ENCODE data around the gene PIGU.

DNA sequence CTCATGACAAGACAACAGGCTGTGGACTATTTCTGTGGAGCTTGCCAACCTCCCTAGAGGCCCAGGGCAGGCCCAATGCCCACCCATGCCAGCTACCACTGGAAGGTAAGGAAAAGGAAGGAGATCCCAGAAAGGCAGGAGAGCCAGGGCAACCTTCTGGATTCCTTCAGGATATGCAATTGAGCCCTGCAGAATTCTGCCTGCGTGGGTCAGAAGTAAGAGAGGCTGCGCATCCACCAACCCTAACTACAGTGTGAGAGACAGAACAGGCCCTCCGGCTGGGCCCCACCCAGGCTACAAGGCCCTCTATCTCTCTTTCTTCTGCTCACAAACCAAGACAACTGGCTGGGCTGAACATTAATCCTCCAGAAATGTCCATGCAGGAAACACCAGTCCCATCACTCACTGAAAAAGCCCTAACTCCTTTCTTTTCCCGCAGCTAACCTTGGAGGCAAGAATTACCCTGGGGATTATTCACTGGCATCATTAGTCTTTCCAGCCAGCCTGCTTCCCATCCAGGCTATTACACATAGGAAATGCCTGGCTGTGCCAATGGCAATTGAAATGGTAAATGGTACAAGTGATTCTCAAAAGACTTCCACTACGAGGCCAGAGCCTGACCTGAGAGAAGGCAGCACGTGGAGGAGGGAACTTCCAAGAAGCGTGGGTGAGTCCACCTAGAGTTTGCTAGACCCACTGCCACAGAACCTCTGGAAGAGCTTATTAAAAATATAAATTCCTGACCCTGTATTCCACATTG is 103.2 kb downstream of the PIGU start:
- no peak for TF ChIP-seq MAX (IDR thresholded peaks at IDR 0.05)
- TF ChIP-seq POLR2A (IDR thresholded peaks at IDR 0.05; ENCODE audit: borderline replicate concordance, extremely low read depth, insufficient read depth, insufficient read length) = no peak
- no peak for TF ChIP-seq RAD21 (IDR thresholded peaks at IDR 0.05; ENCODE audit: low read depth)
- TF ChIP-seq, protein P1, sequence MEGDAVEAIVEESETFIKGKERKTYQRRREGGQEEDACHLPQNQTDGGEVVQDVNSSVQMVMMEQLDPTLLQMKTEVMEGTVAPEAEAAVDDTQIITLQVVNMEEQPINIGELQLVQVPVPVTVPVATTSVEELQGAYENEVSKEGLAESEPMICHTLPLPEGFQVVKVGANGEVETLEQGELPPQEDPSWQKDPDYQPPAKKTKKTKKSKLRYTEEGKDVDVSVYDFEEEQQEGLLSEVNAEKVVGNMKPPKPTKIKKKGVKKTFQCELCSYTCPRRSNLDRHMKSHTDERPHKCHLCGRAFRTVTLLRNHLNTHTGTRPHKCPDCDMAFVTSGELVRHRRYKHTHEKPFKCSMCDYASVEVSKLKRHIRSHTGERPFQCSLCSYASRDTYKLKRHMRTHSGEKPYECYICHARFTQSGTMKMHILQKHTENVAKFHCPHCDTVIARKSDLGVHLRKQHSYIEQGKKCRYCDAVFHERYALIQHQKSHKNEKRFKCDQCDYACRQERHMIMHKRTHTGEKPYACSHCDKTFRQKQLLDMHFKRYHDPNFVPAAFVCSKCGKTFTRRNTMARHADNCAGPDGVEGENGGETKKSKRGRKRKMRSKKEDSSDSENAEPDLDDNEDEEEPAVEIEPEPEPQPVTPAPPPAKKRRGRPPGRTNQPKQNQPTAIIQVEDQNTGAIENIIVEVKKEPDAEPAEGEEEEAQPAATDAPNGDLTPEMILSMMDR (IDR thresholded peaks at IDR 0.05 in 2 of 3, conservative IDR thresholded peaks at IDR 0.05 in 1 of 3; ENCODE audit: borderline replicate concordance in 1 of 3, insufficient read depth in 1 of 3, low read depth in 2 of 3, low read length in 2 of 3) = no peak
- no peak for TF ChIP-seq POLR2AphosphoS5 (IDR thresholded peaks at IDR 0.05; ENCODE audit: low read depth, low read length)
- TF ChIP-seq EZH2 (IDR thresholded peaks at IDR 0.05) = no peak
- TF ChIP-seq SRF (IDR thresholded peaks at IDR 0.05; ENCODE audit: low read depth) = no peak
- no peak for TF ChIP-seq SP1 (IDR thresholded peaks at IDR 0.05; ENCODE audit: low read depth)
- TF ChIP-seq JUND (IDR thresholded peaks at IDR 0.05) = no peak
- no peak for TF ChIP-seq REST (IDR thresholded peaks at IDR 0.05; ENCODE audit: low read depth)
- TF ChIP-seq ATF3 (IDR thresholded peaks at IDR 0.05) = no peak
- no peak for TF ChIP-seq CEBPB (IDR thresholded peaks at IDR 0.05; ENCODE audit: low read depth)
- no peak for TF ChIP-seq CBX3 (IDR thresholded peaks at IDR 0.05; ENCODE audit: low read depth)
